GM12801 (cell line): Measurements from ENCODE around the gene ANKRD45.

Experiments
- TF ChIP-seq, protein P1 (sequence below): IDR thresholded peaks from one replicate; pipeline ENCODE4 v1.5.1; 2011; ENCODE audit warnings: control low read depth; ENCODE audit not compliant: insufficient read length; ENCODE audit errors: extremely low read depth

Gene ANKRD45

DNA sequence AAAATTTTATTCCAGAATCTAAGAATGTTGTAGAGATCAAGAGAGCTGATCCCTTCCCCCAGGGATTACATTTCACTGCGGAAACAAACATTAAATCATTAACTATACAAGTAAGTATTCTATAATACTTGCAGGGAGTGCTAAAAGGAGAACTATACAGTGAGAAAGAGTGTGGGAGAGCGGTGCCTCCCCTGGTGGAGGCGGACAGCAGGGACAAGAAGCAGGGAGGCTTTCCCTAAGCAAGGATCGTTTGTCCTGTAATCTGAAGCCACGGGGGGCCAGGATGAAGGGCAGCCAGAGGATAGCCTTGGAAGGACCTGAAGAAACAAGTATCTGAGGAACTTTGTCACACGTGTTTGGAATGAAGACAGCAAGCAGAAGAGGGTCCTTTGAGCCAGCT is 106.8 kb downstream of the ANKRD45 start:
- TF ChIP-seq, protein P1, sequence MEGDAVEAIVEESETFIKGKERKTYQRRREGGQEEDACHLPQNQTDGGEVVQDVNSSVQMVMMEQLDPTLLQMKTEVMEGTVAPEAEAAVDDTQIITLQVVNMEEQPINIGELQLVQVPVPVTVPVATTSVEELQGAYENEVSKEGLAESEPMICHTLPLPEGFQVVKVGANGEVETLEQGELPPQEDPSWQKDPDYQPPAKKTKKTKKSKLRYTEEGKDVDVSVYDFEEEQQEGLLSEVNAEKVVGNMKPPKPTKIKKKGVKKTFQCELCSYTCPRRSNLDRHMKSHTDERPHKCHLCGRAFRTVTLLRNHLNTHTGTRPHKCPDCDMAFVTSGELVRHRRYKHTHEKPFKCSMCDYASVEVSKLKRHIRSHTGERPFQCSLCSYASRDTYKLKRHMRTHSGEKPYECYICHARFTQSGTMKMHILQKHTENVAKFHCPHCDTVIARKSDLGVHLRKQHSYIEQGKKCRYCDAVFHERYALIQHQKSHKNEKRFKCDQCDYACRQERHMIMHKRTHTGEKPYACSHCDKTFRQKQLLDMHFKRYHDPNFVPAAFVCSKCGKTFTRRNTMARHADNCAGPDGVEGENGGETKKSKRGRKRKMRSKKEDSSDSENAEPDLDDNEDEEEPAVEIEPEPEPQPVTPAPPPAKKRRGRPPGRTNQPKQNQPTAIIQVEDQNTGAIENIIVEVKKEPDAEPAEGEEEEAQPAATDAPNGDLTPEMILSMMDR, result no peak

DNA sequence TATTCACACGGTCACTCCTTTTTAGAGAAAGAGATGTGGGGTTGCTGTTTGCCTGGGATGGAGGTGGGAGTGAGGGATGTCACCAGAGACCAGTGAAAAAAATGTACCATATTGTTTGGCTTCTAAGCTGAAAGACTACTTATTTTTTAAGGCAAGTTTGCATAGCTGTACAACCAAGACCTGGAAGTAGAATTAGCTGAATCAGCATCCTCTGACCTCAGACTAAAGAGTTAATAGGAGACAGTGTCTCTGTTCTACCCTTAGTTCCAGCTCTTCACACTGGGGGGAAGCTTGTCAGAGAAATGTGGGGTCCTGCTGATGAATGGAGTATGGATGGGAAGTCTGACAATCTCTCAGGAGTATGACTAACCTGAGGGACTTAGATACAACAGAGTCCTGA is 108.4 kb downstream of the ANKRD45 start:
- TF ChIP-seq, protein P1, result no peak

DNA sequence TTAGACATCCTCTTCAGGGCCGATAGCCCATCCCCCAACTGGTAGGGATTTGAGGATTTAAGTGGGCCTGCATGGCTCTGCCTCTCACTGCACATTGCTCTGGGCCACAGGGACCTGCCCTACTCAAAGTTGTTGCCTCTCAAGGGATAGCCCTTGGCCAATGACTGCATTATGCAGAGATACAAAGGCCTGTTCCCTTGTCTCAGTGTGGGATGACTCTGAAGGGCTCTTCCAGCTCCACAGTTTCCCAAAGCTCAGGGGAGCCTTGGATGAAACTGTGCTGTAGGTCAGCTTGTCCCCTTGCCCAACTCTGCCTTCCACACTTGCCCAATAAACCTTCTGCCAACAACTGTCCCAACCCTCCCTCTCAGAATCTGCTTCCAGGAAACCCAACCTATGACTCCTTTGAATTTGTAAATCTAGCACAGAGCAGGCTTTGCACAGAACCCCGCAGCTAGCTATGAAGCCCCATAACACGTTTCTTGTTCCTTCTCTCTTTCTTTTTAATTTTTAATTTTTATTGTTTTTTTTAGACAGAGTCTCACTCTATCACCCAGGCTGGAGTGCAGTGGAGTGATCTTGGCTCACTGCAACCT is 109.3 kb downstream of the ANKRD45 start:
- TF ChIP-seq, protein P1, result no peak
